Measurements from ENCODE around the gene ZNF641. TPM values are rescaled to one million over a fixed set of nuclear protein-coding genes. Genes with fewer than 3 reads are reported as not detected.

Gene ZNF641
- total and polyA plus RNA-seq, 8 donors = 8.0 to 14.4 (median 11.3) TPM

DNA sequence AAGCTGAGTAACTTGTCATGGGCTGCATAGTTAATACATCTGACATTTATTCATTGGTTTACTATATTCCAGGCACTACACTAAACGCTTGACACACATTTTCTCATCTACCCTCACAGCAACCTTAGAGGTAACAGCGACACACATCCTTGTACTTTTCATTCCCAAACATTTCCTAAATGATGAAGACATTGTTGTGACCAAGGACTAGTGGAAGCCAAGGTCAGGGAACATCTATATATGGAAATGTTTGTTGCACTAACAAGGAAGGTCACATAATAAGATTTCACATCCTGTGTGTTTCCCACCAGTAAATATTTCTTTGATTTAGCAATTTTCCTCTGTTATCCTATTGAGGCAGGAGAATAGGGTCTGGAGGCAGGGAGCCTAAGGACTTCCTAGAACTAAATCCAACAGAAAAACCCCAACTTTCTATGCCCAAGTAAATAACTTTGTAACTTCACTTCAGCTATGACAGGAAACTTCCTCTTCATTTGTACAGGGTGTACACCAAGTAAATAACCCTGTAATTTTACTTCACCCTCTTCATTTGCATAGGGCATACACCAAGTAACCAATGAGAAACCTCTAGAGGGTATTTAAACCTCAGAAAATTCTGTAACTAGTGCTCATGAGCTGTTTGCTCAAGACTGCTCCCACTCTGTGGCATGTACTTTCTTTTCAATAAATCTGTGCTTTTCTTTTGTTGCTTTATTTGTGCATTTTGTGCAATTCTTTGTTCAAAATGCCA, 48.4 kb downstream of the ZNF641 start:
- Histone ChIP-seq H3K4me3 (no peak overlapping the region), H3K27ac (no peak overlapping the region), H3K27me3 (no peaks in the 10 kb centered on the region), H3K4me1 (no peaks in the 10 kb centered on the region), H3K36me3 (no peaks in the 10 kb centered on the region), H3K9me3 (no peaks in the 10 kb centered on the region)
- no peak for DNase-seq
- 73 to 89% methylated on average over 2 of the region's 2 CpGs for WGBS, 2 donors
- intact Hi-C loops (cut with DNase I) = no loop called here
- no peak for FAIRE-seq
- TF ChIP-seq, protein P1, sequence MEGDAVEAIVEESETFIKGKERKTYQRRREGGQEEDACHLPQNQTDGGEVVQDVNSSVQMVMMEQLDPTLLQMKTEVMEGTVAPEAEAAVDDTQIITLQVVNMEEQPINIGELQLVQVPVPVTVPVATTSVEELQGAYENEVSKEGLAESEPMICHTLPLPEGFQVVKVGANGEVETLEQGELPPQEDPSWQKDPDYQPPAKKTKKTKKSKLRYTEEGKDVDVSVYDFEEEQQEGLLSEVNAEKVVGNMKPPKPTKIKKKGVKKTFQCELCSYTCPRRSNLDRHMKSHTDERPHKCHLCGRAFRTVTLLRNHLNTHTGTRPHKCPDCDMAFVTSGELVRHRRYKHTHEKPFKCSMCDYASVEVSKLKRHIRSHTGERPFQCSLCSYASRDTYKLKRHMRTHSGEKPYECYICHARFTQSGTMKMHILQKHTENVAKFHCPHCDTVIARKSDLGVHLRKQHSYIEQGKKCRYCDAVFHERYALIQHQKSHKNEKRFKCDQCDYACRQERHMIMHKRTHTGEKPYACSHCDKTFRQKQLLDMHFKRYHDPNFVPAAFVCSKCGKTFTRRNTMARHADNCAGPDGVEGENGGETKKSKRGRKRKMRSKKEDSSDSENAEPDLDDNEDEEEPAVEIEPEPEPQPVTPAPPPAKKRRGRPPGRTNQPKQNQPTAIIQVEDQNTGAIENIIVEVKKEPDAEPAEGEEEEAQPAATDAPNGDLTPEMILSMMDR (IDR thresholded peaks at IDR 0.05) = no peak
- no peak for ATAC-seq

DNA sequence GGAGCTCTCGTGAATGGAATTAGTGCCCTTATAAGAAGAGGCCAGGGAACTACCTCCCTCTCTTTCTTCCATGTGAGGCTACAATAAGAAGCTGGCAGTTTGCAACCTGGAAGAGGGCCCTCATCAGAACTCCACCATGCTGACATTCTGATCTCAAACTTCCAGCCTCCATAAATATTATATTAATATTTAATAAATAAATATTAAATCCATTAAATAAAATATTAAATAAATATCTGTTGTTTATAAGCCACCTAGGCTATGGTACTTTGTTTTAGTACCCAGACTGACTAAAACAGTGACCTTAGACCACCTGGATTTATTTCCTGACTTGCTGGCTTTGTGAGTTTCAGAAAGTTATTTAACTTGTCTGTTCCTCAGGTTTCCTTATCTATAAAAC, 49.9 kb downstream of the ZNF641 start:
- H3K27ac ChIP-seq = no peak overlapping the region
- TF ChIP-seq, protein P1 (IDR thresholded peaks at IDR 0.05) = no peak
- ATAC-seq = no peak
- no peak for DNase-seq
- no peaks in the 10 kb centered on the region for H3K4me1 ChIP-seq
- H3K36me3 ChIP-seq = no peaks in the 10 kb centered on the region
- H3K27me3 ChIP-seq = no peaks in the 10 kb centered on the region
- H3K4me3 ChIP-seq = no peak overlapping the region
- intact Hi-C loops (cut with DNase I) = no loop called here
- FAIRE-seq = no peak
- no peaks in the 10 kb centered on the region for H3K9me3 ChIP-seq
- WGBS, 2 donors = 72 to 74% methylated on average over 1 of the region's 1 CpG

DNA sequence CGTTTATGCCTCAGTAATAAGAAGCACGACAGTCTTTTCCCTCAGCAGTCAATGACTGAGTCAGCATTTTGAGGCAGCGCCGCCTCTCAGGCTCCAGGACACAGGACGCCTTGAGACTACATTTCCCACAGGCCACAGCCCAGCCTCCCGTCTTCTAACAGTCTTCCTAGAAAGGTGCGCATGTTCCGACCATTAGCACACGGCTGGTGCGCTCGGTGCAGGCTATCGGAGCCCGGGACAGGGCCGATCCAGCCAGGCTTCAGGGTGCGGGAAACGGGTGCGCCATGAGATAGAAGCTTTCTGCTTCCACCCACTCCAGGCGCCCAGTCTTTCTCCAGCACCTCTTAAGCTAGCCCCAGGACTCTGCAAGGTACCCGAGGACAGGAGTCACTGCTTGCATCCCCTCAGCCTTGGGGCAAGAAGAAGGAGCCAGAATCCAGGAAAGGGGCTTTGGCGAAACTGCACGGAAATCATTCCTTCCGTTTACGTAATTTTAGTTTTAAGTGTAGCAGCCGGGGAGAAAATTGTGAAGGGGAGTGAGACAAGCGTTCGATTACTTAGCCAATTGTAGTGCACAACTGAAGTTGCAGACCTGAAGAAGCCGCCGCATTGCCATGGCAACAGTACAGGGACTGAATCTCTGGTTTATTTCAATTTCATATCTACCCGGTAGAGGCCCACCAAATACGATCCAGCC, 54.0 kb downstream of the ZNF641 start:
- Histone ChIP-seq H3K36me3 (no peaks in the 10 kb centered on the region), H3K27me3 (no peaks in the 10 kb centered on the region), H3K9me3 (no peaks in the 10 kb centered on the region), H3K4me1 (no peaks in the 10 kb centered on the region), H3K4me3 (peak overlapping the region; percentile 34 to 72 (median 40)), H3K27ac (peak overlapping the region in 3 of 4 donors; percentile 9 to 53 (median 52))
- TF ChIP-seq, protein P1 (IDR thresholded peaks at IDR 0.05) = no peak
- DNase-seq (peak; percentile 83 to 93 (median 84)), FAIRE-seq (peak; percentile 53), ATAC-seq (peak; percentile 100)
- intact Hi-C loops (cut with DNase I) = no loop called here
- 3 to 4% methylated on average over 30 of the region's 30 CpGs for WGBS, 2 donors

- FAIRE-seq (no peak), ATAC-seq (no peak), DNase-seq (no peak)
- Histone ChIP-seq H3K36me3 (no peaks in the 10 kb centered on the region), H3K27me3 (no peaks in the 10 kb centered on the region), H3K4me1 (no peaks in the 10 kb centered on the region), H3K9me3 (no peaks in the 10 kb centered on the region), H3K27ac (no peak overlapping the region), H3K4me3 (no peak overlapping the region)
- TF ChIP-seq, protein P1 (IDR thresholded peaks at IDR 0.05) = no peak
- intact Hi-C loops (cut with DNase I) = no loop called here
- WGBS, 2 donors = 39 to 63% methylated on average over 2 of the region's 2 CpGs
These were observed 58.7 kb downstream of the ZNF641 start for GRCh38 chr12:48292040-48292439.

DNA sequence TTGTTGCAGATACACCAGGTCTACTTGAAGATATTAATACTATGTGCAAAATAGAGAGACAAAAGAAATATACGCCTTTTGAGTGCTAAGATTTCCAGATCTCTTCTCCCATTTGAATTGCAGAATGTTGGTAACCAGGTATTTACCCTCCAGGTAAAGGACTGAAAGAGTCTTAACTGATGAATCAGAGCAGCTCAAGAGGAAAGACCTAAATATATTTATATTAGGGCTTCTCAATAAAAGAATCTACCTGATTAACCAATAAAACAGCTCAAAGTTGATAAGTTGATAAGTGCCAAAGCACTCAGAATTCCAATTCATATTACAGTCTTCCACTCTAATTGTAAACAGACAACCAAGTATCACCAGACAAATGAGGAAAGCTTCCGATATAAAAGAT, 59.2 kb downstream of the ZNF641 start:
- H3K36me3 ChIP-seq = no peaks in the 10 kb centered on the region
- ATAC-seq (no peak), FAIRE-seq (no peak), DNase-seq (no peak)
- no peak overlapping the region for H3K4me3 ChIP-seq
- no peaks in the 10 kb centered on the region for H3K27me3 ChIP-seq
- intact Hi-C loops (cut with DNase I) = no loop called here
- WGBS, 2 donors = 74 to 75% methylated on average over 2 of the region's 2 CpGs
- H3K9me3 ChIP-seq = no peaks in the 10 kb centered on the region
- no peak overlapping the region for H3K27ac ChIP-seq
- no peaks in the 10 kb centered on the region for H3K4me1 ChIP-seq
- TF ChIP-seq, protein P1 (IDR thresholded peaks at IDR 0.05) = no peak

Data from pancreas (tissue), 10 donors.